DOHH2 (cell line): ENCODE results near the gene PYGO1.

Source experiments
- H3F3A ChIP-seq: fragments of 200-600 bp; sonication (generic), shearing (Covaris generic); 2 replicates; pipeline ENCODE4 v1.6.0; 2016; ENCODE audit warnings: antibody characterized with exemption, mild to moderate bottlenecking; ENCODE audit not compliant: control insufficient read depth, insufficient read depth
- H3K27ac ChIP-seq: fragments of 200-600 bp; sonication (generic); 2 replicates; pipeline ENCODE4 v1.5.1; 2014; ENCODE audit warnings: low read depth, mild to moderate bottlenecking, low read length, moderate library complexity
- H3K27me3 ChIP-seq: fragments of 200-600 bp; sonication (generic); 2 replicates; pipeline ENCODE4 v1.6.1; 2014; ENCODE audit warnings: mild to moderate bottlenecking, low read length, mixed read lengths; ENCODE audit not compliant: control insufficient read depth
- H3K36me3 ChIP-seq: fragments of 200-600 bp; sonication (generic); 2 replicates; pipeline ENCODE4 v1.6.1; 2014; ENCODE audit warnings: mild to moderate bottlenecking, low read length, moderate library complexity, mixed read lengths; ENCODE audit not compliant: control insufficient read depth
- H3K4me1 ChIP-seq: fragments of 200-600 bp; sonication (generic); 2 replicates; pipeline ENCODE4 v1.6.1; 2014; ENCODE audit warnings: mild to moderate bottlenecking, low read length, mixed read lengths; ENCODE audit not compliant: control insufficient read depth
- H3K4me2 ChIP-seq: fragments of 200-600 bp; sonication (generic); 2 replicates; pipeline ENCODE4 v1.6.0; 2014; ENCODE audit warnings: mild to moderate bottlenecking, low read length, moderate library complexity
- H3K4me3 ChIP-seq: fragments of 200-600 bp; sonication (generic); 2 replicates; pipeline ENCODE4 v1.5.1; 2014; ENCODE audit warnings: mild to moderate bottlenecking, low read length, mixed read lengths
- H3K79me2 ChIP-seq: fragments of 200-600 bp; sonication (generic); 2 replicates; pipeline ENCODE4 v1.6.1; 2014; ENCODE audit warnings: mild to moderate bottlenecking, low read length, mixed read lengths; ENCODE audit not compliant: control insufficient read depth
- H3K9me2 ChIP-seq: fragments of 200-600 bp; sonication (generic); replicated peaks from 2 replicates; pipeline ENCODE4 v1.6.1; 2014; ENCODE audit warnings: mild to moderate bottlenecking, low read length, mixed read lengths; ENCODE audit not compliant: control insufficient read depth
- H3K9me3 ChIP-seq: fragments of 200-600 bp; sonication (generic); 2 replicates; pipeline ENCODE4 v1.6.1; 2014; ENCODE audit warnings: antibody characterized with exemption, low read length, mixed read lengths; ENCODE audit not compliant: control insufficient read depth, insufficient read depth
- H4K20me1 ChIP-seq: fragments of 200-600 bp; sonication (generic); 2 replicates; pipeline ENCODE4 v1.6.0; 2014; ENCODE audit warnings: low read depth, mild to moderate bottlenecking, antibody characterized with exemption, low read length, moderate library complexity; ENCODE audit not compliant: control insufficient read depth, insufficient read depth
- CTCF ChIP-seq: fragments of 200-600 bp; sonication (generic); IDR thresholded peaks from one replicate; pipeline ENCODE4 v1.5.1; 2014; ENCODE audit warnings: antibody characterized with exemption, mild to moderate bottlenecking, low read depth, low read length; ENCODE audit not compliant: poor library complexity, severe bottlenecking
- EZH2phosphoT487 ChIP-seq: fragments of 200-600 bp; sonication (generic); IDR thresholded peaks from 2 replicates; pipeline ENCODE4 v1.6.1; 2017; ENCODE audit warnings: borderline replicate concordance, mild to moderate bottlenecking, antibody characterized with exemption, low read length, moderate library complexity, mixed read lengths

The PYGO1 gene

GRCh38 chr15:55552926-55553325, 35.2 kb downstream of the PYGO1 start:
- Histone ChIP-seq H3K4me2 (no peak overlapping the region), H3K9me3 (no peaks in the 10 kb centered on the region; the same call in 1 of the 2 replicates), H3K4me3 (no peak overlapping the region), H3F3A (no peaks in the 10 kb centered on the region), H3K27me3 (no peaks in the 10 kb centered on the region), H3K9me2 (no peaks in the 10 kb centered on the region), H3K79me2 (no peaks in the 10 kb centered on the region), H3K4me1 (no peaks in the 10 kb centered on the region), H3K27ac (no peak overlapping the region), H3K36me3 (no peaks in the 10 kb centered on the region), H4K20me1 (no peaks in the 10 kb centered on the region)
- TF ChIP-seq EZH2phosphoT487 (no peak), CTCF (no peak)

GRCh38 chr15:55552451-55552850, 35.7 kb downstream of the PYGO1 start:
- no peaks in the 10 kb centered on the region for H3K79me2 ChIP-seq
- H4K20me1 ChIP-seq, result no peaks in the 10 kb centered on the region
- H3K9me3 ChIP-seq, result no peaks in the 10 kb centered on the region; the same call in 1 of the 2 replicates
- no peak overlapping the region for H3K27ac ChIP-seq
- H3K4me1 ChIP-seq, result no peaks in the 10 kb centered on the region
- no peaks in the 10 kb centered on the region for H3K27me3 ChIP-seq
- H3F3A ChIP-seq, result no peaks in the 10 kb centered on the region
- no peak overlapping the region for H3K4me3 ChIP-seq
- H3K9me2 ChIP-seq, result no peaks in the 10 kb centered on the region
- no peak overlapping the region for H3K4me2 ChIP-seq
- no peaks in the 10 kb centered on the region for H3K36me3 ChIP-seq
- TF ChIP-seq EZH2phosphoT487 (no peak), CTCF (no peak)

GRCh38 chr15:55549305-55549704, 38.8 kb downstream of the PYGO1 start:
- no peaks in the 10 kb centered on the region for H3K4me1 ChIP-seq
- H4K20me1 ChIP-seq, result no peaks in the 10 kb centered on the region
- H3K9me3 ChIP-seq, result no peaks in the 10 kb centered on the region
- no peaks in the 10 kb centered on the region for H3F3A ChIP-seq
- no peak overlapping the region for H3K4me3 ChIP-seq
- no peak overlapping the region for H3K27ac ChIP-seq
- H3K9me2 ChIP-seq, result no peaks in the 10 kb centered on the region
- no peaks in the 10 kb centered on the region for H3K79me2 ChIP-seq
- H3K36me3 ChIP-seq, result no peaks in the 10 kb centered on the region
- no peak for TF ChIP-seq CTCF
- TF ChIP-seq EZH2phosphoT487, result no peak
- H3K4me2 ChIP-seq, result no peak overlapping the region
- no peaks in the 10 kb centered on the region; the same call in 1 of the 2 replicates for H3K27me3 ChIP-seq
